Measurements from ENCODE around the gene SAV1.

SAV1 gene

DNA sequence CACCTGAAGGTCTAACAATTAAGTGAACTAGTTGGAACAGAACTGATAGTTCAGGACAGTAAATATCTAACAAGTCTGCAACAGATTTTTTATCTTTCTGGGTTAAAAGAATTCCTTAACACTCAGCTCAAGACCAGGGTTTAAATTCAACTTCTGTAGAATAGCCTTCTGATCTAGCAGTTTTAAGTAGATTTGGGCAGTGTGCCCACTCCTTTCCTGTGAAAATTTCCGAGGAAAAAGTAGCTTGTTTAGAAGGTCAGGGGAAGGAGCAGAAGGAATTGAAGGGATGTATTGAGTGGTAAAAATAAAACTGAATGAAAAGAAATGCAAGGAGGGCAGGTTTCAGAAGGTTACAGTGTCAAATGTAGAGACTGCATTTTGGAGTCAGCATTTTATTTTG, 62.3 kb downstream of the SAV1 start:
- peak; percentile 16 for DNase-seq
- H3K27ac ChIP-seq = no peak overlapping the region
- H3K27me3 ChIP-seq (replicated peaks) = no peaks in the 10 kb centered on the region
- in situ Hi-C loops (cut with HindIII; ENCODE audit: low pct_ligation_motif_present, low sequenced_read_pairs) = no loop called here
- no peak overlapping the region for H3K4me3 ChIP-seq (ENCODE audit: low read depth, low read length)
- TF ChIP-seq, protein P1, sequence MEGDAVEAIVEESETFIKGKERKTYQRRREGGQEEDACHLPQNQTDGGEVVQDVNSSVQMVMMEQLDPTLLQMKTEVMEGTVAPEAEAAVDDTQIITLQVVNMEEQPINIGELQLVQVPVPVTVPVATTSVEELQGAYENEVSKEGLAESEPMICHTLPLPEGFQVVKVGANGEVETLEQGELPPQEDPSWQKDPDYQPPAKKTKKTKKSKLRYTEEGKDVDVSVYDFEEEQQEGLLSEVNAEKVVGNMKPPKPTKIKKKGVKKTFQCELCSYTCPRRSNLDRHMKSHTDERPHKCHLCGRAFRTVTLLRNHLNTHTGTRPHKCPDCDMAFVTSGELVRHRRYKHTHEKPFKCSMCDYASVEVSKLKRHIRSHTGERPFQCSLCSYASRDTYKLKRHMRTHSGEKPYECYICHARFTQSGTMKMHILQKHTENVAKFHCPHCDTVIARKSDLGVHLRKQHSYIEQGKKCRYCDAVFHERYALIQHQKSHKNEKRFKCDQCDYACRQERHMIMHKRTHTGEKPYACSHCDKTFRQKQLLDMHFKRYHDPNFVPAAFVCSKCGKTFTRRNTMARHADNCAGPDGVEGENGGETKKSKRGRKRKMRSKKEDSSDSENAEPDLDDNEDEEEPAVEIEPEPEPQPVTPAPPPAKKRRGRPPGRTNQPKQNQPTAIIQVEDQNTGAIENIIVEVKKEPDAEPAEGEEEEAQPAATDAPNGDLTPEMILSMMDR (IDR thresholded peaks at IDR 0.05; ENCODE audit: low read depth, low read length, missing control alignments) = no peak
- H3K36me3 ChIP-seq (replicated peaks) = no peaks in the 10 kb centered on the region

DNA sequence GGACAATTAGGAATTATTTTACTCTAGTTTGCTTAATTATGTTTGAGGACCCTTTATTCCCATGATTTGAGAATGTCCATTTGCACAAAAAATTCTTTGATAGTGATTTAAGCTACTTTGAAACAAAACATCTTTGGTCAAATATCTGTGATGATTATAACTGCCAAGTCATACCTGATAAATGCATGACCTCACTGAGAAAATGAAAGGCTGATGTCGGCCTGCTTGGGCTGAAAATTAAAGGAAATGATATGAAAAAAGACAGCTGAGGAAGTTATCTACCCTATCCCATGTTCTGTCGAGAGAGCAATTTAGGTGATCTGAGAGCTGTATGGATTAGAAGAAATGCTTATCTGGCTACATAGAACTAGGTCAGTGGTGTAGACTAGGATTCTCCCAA, 64.5 kb downstream of the SAV1 start:
- peak; percentile 20 for DNase-seq

DNA sequence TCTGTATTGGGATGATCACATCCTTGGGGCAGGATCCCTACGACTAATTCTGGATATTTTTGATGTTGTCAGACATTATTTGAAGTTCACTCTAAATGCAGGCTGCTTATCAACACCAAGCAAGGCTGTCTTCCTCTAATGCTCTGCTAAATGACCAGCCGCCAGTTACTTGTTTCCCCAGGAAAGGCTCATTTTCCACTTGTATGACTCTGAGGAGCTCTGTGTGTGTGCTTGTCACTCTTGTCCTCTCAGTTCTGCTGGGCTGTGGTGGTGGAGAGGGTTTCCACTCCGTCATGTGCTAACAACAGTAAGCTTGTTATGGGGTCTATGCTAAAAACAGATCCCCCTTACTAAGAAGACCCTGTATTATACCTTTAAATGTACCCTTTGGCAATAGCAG, 66.1 kb downstream of the SAV1 start:
- H3K27ac ChIP-seq = no peak overlapping the region
- TF ChIP-seq, protein P1 (IDR thresholded peaks at IDR 0.05; ENCODE audit: low read depth, low read length, missing control alignments) = no peak
- no peak for DNase-seq
- no peaks in the 10 kb centered on the region for H3K36me3 ChIP-seq (replicated peaks)
- in situ Hi-C loops (cut with HindIII; ENCODE audit: low pct_ligation_motif_present, low sequenced_read_pairs) = no loop called here
- no peak overlapping the region for H3K4me3 ChIP-seq (ENCODE audit: low read depth, low read length)
- H3K27me3 ChIP-seq (replicated peaks) = no peaks in the 10 kb centered on the region

More for the DNA sequence above, 64.5 kb downstream of the SAV1 start:
- in situ Hi-C loops (cut with HindIII; ENCODE audit: low pct_ligation_motif_present, low sequenced_read_pairs) = no loop called here
- H3K4me3 ChIP-seq (ENCODE audit: low read depth, low read length) = no peak overlapping the region
- TF ChIP-seq, protein P1 (IDR thresholded peaks at IDR 0.05; ENCODE audit: low read depth, low read length, missing control alignments) = no peak
- no peaks in the 10 kb centered on the region for H3K27me3 ChIP-seq (replicated peaks)
- peak overlapping the region; percentile 26 for H3K27ac ChIP-seq
- no peaks in the 10 kb centered on the region for H3K36me3 ChIP-seq (replicated peaks)

DNA sequence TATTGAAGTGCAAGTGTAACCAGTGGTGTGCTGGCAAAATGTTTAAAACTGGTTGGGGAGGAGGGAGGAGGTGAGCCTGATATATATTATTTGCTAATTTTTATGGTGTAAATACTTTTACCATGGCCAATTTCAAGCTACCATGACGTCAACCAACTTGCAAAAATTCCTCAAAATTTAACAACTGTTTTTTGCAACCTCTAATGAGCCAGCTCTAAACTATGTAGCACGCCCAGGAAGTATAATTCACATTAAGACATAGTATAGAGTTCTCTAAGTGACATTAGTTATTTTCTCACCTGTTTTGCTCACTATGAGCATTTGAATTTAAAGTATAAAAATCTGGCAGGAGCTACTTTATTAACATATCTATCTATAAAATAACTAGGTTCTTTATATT, 66.7 kb downstream of the SAV1 start:
- H3K36me3 ChIP-seq (replicated peaks) = no peaks in the 10 kb centered on the region
- in situ Hi-C loops (cut with HindIII; ENCODE audit: low pct_ligation_motif_present, low sequenced_read_pairs) = no loop called here
- H3K27me3 ChIP-seq (replicated peaks) = no peaks in the 10 kb centered on the region
- H3K27ac ChIP-seq = no peak overlapping the region
- no peak overlapping the region for H3K4me3 ChIP-seq (ENCODE audit: low read depth, low read length)
- TF ChIP-seq, protein P1 (IDR thresholded peaks at IDR 0.05; ENCODE audit: low read depth, low read length, missing control alignments) = no peak
- DNase-seq = no peak

DNA sequence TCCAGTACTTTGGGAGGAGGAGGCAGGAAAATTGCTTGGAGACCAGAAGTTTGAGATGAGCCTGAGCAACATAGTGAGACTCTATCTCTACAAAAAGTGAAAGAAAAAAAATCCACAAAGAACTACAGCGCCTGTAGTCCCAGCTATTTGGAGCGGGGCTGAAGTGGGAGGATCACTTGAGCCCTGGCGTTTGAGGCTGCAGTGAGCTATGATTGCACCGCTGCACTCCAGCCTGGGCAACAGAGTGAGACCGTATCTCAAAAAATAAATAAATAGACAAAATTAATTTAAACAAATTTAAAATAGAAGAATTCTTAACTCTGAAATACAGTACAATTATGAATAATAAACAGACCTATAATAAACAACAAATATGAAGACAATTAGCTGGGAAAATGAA, 67.3 kb downstream of the SAV1 start:
- no peak overlapping the region for H3K4me3 ChIP-seq (ENCODE audit: low read depth, low read length)
- TF ChIP-seq, protein P1 (IDR thresholded peaks at IDR 0.05; ENCODE audit: low read depth, low read length, missing control alignments) = no peak
- H3K36me3 ChIP-seq (replicated peaks) = no peaks in the 10 kb centered on the region
- in situ Hi-C loops (cut with HindIII; ENCODE audit: low pct_ligation_motif_present, low sequenced_read_pairs) = no loop called here
- H3K27me3 ChIP-seq (replicated peaks) = no peaks in the 10 kb centered on the region
- H3K27ac ChIP-seq = no peak overlapping the region
- DNase-seq = no peak

DNA sequence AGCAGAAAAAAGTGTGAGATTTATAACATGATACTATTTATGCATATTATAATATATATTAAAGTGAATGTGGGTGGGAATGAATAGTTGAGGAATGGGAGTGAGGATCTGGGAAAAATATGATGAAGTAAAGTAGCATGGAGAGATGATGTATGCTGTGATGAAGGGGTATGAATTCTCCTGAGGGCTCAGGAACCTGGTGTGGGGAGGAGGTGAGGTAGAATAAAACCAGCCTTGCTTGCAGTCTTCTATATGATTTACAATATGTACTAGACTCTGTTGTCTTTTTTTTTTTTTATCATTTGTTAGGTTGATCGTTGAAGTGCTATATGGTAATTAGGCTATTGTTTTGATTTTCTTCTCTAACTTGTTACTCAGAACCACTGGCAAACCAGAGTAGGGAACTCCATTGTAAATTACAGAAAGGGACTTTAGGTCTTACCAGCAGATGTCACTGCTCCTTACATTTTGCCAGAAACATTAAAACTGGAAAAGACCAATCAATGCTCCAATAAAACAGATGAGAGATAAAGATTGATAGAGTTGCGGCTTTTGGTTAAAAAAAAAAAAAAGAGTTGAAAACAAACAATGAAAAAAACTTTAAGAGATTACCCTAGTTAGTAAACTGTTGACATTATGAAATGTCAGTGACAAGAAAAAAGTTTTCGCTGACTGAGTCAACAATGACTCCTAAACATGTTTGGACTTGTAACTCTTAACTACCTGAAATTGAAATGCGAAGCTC, 68.2 kb downstream of the SAV1 start:
- TF ChIP-seq, protein P1 (IDR thresholded peaks at IDR 0.05; ENCODE audit: low read depth, low read length, missing control alignments) = peak; percentile 53
- H3K27ac ChIP-seq = no peak overlapping the region
- DNase-seq = peak; percentile 31
- H3K36me3 ChIP-seq (replicated peaks) = no peaks in the 10 kb centered on the region
- no peak overlapping the region for H3K4me3 ChIP-seq (ENCODE audit: low read depth, low read length)
- in situ Hi-C loops (cut with HindIII; ENCODE audit: low pct_ligation_motif_present, low sequenced_read_pairs) = no loop called here
- H3K27me3 ChIP-seq (replicated peaks) = no peaks in the 10 kb centered on the region
